Coronary artery (tissue), 2 donors: ENCODE results near the gene OR8B12.
"Not testable (repeated sequence)": the region's sequence is repeated elsewhere in the genome, so short reads cannot be mapped to it uniquely, and the experiment has no call there.

Source experiments
- DNase-seq: peaks from one replicate; pipeline ENCODE4 v3.0.0-alpha.2; 2017; ENCODE audit warnings: low spot score
- H3K27ac ChIP-seq, 2 donors: fragments of 200-600 bp; sonication (generic); one replicate each; pipeline ENCODE4 v1.5.1; 2016 to 2019
- H3K4me3 ChIP-seq: fragments of 200-600 bp; sonication (generic); 2 replicates; pipeline ENCODE4 v1.5.1; 2016; ENCODE audit warnings: mild to moderate bottlenecking, moderate library complexity
- CTCF ChIP-seq: fragments of 200-600 bp; sonication (generic); IDR thresholded peaks from one replicate; pipeline ENCODE4 v1.5.1; 2019; ENCODE audit warnings: antibody characterized with exemption

Gene OR8B12

GRCh38 chr11:124533626-124534025 lies 9.8 kb downstream of the OR8B12 start:
- no peak for DNase-seq
- Histone ChIP-seq H3K27ac (no peak overlapping the region), H3K4me3 (no peak overlapping the region)
- TF ChIP-seq CTCF: no peak

GRCh38 chr11:124520550-124520854 lies 23.0 kb downstream of the OR8B12 start:
- DNase-seq: no peak
- no peak for TF ChIP-seq CTCF
- Histone ChIP-seq H3K4me3 (no peak overlapping the region), H3K27ac (no peak overlapping the region)

- TF ChIP-seq CTCF: no peak
- DNase-seq: no peak
- Histone ChIP-seq H3K27ac (no peak overlapping the region), H3K4me3 (no peak overlapping the region)
These were observed 23.5 kb downstream of the OR8B12 start for GRCh38 chr11:124519850-124520549.

- Histone ChIP-seq H3K4me3 (no peak overlapping the region), H3K27ac (no peak overlapping the region)
- no peak for DNase-seq
- TF ChIP-seq CTCF: no peak
These were observed 24.4 kb downstream of the OR8B12 start for GRCh38 chr11:124518989-124519451.

- no peak for DNase-seq
- H3K27ac ChIP-seq: no peak overlapping the region
- TF ChIP-seq CTCF: no peak
These were observed 26.1 kb downstream of the OR8B12 start for GRCh38 chr11:124517314-124517713.

GRCh38 chr11:124514675-124515074 lies 28.8 kb downstream of the OR8B12 start:
- not testable (repeated sequence) for DNase-seq, H3K27ac ChIP-seq

More at GRCh38 chr11:124517314-124517713, 26.1 kb downstream of the OR8B12 start:
- no peak overlapping the region for H3K4me3 ChIP-seq

GRCh38 chr11:124514131-124514530 lies 29.3 kb downstream of the OR8B12 start:
- DNase-seq: no peak
- no peak overlapping the region for H3K4me3 ChIP-seq
- no peak overlapping the region for H3K27ac ChIP-seq
- no peak for TF ChIP-seq CTCF

More at GRCh38 chr11:124514675-124515074, 28.8 kb downstream of the OR8B12 start:
- H3K4me3 ChIP-seq: not testable (repeated sequence)
